GM10266 (cell line): ENCODE measurements around the gene BUB3.

Experiments used
- DNase-seq: peaks from one replicate; pipeline ENCODE4 v3.0.0; 2012; ENCODE audit errors: extremely low spot score
- TF ChIP-seq, protein P1 (sequence below): IDR thresholded peaks from 2 replicates; pipeline ENCODE4 v1.5.1; 2012; ENCODE audit warnings: mild to moderate bottlenecking, low read depth; ENCODE audit not compliant: control insufficient read depth, insufficient read depth; ENCODE audit errors: missing control alignments

Gene BUB3

GRCh38 chr10:123146894-123147634 lies 7.1 kb upstream of the BUB3 start:
- TF ChIP-seq, protein P1, sequence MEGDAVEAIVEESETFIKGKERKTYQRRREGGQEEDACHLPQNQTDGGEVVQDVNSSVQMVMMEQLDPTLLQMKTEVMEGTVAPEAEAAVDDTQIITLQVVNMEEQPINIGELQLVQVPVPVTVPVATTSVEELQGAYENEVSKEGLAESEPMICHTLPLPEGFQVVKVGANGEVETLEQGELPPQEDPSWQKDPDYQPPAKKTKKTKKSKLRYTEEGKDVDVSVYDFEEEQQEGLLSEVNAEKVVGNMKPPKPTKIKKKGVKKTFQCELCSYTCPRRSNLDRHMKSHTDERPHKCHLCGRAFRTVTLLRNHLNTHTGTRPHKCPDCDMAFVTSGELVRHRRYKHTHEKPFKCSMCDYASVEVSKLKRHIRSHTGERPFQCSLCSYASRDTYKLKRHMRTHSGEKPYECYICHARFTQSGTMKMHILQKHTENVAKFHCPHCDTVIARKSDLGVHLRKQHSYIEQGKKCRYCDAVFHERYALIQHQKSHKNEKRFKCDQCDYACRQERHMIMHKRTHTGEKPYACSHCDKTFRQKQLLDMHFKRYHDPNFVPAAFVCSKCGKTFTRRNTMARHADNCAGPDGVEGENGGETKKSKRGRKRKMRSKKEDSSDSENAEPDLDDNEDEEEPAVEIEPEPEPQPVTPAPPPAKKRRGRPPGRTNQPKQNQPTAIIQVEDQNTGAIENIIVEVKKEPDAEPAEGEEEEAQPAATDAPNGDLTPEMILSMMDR: no peak
- DNase-seq: peak; percentile 15

DNA sequence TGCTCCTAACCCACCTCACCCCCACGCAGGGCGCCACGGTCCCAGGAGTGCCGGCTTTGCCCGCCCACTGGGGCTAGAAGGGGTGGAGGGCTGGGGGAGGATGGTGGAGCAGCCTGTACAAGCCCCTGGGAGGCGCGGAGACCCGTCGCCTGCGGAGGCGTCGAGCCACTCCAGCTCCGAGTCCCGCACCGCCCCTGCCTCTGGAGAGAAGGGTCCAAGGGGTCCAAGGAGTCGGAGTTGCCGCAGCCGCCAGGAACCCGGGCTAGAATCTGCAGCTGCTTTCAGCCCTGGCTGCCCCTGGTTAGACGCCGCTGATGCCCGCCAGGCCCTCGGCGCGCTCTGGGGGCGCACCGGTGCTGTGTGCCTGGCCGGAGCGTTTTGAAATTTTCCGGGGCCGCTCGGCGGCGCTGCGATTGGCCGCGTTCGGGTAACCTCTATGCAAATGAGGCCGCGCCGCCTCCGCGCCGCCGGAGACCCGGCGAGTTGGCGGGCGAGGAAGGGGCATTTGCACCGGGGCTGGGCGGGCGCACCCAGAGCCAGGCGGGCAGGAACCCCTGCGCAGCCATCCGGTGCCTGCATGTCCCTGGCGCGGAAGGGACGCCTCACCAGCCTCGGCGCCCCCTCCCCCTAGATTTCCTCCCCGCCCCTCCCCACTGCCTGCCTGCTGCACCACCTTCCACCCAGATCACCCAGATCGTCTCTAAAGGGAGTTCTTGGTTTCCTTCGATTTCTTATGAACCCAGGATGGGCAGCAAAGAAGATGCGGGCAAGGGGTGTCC lies 6.4 kb upstream of the BUB3 start, which contains the start of gene HMX2:
TSS of gene HMX2 (plus strand) at position 502 of the 779 bp plus-strand sequence. CDS start at position 745, 243 bp downstream.
- TF ChIP-seq, protein P1: no peak
- DNase-seq: peak; percentile 80

DNA sequence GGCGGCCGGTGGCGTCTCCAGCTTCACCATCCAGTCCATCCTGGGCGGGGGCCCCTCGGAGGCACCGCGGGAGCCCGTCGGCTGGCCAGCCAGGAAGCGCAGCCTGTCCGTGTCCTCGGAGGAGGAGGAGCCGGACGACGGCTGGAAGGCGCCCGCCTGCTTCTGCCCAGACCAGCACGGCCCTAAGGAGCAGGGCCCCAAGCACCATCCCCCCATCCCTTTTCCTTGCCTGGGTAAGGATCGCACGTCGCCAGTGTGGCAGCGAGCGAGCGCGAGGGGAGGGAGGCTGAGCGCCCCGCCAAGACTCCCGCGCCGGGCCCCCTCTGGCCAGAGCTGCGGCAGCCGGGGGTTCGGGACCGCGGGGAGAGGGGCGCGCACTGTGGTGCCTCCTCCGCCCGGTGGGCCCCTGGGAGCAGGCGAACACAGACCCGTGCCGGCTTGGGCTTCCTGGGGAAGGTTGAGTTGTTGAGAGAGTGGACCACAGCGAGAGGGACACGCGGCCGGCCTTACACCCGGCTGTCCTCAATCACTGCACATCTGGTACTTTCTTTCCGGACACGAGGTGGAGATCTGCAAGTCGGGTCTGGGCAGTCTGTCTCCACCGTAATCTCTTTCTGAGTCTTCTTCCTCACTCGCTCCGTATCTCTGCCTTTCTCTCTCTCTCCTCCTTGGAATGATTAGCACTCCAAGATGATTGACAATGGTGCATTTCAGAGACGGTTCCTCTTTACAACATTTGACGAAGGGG lies 5.6 kb upstream of the BUB3 start:
- DNase-seq: peak; percentile 61
- TF ChIP-seq, protein P1: no peak

DNA sequence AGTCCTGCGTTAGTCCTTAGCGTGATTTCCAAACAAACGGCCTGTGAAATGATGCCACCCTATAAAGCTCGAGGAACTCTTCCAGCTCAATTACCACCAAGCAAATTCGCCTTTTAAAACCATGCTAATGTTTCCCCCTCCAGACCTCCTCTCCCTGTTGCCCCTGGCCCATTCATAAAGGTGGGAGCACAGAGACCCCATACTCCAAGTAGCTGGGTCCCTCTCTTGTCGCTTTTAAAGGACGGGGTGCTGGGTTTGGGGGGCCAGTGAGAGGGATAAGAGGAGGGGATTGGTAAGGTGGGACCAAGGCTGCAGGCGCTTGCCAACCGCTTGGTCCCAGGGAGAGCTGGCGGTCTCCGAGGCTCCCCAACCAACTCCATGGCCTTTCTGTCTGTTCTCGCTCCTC lies 5.0 kb upstream of the BUB3 start:
- TF ChIP-seq, protein P1: no peak
- peak; percentile 38 for DNase-seq

DNA sequence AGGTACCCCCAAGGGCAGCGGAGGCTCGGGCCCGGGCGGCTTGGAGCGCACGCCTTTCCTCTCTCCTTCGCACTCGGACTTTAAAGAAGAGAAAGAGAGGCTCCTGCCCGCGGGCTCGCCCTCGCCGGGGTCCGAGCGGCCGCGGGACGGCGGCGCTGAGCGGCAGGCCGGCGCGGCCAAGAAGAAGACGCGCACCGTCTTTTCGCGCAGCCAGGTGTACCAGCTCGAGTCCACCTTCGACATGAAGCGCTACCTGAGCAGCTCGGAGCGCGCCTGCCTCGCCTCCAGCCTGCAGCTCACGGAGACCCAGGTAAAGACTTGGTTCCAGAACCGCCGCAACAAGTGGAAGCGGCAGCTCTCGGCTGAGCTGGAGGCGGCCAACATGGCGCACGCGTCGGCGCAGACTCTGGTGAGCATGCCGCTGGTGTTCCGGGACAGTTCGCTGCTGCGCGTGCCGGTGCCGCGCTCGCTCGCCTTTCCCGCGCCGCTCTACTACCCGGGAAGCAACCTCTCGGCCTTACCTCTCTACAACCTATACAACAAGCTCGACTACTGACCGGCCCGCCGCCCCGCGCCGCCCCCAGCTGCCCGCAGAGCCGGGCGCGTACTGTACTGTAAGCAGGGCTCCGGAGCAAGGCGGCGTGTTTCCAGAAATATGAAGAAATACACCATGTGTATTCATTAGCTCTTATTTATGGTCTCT lies 4.5 kb upstream of the BUB3 start:
- peak; percentile 30 for DNase-seq
- TF ChIP-seq, protein P1: no peak

DNA sequence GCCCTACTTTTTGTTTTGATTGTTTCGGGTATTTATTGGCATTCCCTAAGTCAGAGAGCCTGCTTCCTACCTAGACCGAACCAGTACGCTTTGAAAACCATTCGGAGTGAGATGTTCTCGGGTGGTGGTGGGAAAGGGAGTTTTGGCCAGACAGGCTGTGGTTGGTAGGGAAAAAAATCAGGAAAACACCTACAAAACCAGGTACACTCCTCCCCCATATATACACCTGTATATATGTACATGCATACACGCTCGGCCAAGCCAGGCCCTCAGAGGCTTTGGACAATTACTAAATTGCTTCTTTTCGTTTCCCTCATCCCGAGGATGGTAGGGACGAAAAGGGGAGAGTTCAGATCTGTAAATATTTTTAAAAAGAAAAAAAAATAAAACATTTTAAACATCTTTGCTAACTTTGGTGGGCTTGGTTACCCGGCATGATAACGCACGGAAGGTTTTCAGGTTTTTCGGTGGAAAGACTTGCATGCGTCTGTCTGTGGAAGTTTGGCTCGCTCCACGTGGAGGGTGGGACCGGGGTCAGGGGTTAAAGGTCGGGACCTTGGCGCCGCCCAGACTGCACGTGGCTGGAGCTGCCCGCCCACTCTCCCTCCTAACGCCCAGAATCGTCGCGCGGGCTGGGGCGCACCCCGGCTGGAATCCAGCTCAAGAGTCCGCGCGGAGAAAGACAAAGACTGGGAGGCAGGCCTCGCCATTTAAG lies 3.8 kb upstream of the BUB3 start:
- DNase-seq: peak; percentile 20
- TF ChIP-seq, protein P1: no peak
